K562 (cell line): Measurements from ENCODE around the gene BGN. TPM values are rescaled to one million over a fixed set of nuclear protein-coding genes. Genes with fewer than 3 reads are reported as not detected.
A peak's percentile ranks its signal among the peaks of the same experiment; 100 is the strongest.

ENCODE experiments used
- ARID2 ChIP-seq: fragments of 450-650 bp; IDR thresholded peaks from 2 replicates; pipeline ENCODE4 v1.6.1; 2017; ENCODE audit warnings: antibody characterized with exemption, mild to moderate bottlenecking
- GABPB1 ChIP-seq: sonication (generic); formaldehyde crosslinking; IDR thresholded peaks from 2 replicates; pipeline ENCODE4 v1.8.0; 2022; ENCODE audit warnings: mild to moderate bottlenecking, missing genetic modification reagents
- HLTF ChIP-seq: fragments of 450-650 bp; IDR thresholded peaks from 2 replicates; pipeline ENCODE4 v1.6.1; 2016
- SMC3 ChIP-seq: conservative IDR thresholded peaks from 2 replicates; pipeline ENCODE4 v1.6.1; 2011; ENCODE audit warnings: low read depth, low read length, improper control_type of control experiment; ENCODE audit not compliant: insufficient read depth
- STAG1 ChIP-seq: sonication (generic); formaldehyde crosslinking; IDR thresholded peaks from 2 replicates; pipeline ENCODE4 v1.5.0; 2020; ENCODE audit warnings: missing genetic modification reagents, borderline replicate concordance
- YY1 ChIP-seq, 3 experiments: IDR thresholded peaks; 2 replicates each; pipeline ENCODE4 v1.6.1; 2011; ENCODE audit warnings: low read length in 2 of 3, mild to moderate bottlenecking in 2 of 3, moderate library complexity in 2 of 3, borderline replicate concordance in 1 of 3, control low read depth in 1 of 3, low read depth in 1 of 3; ENCODE audit not compliant: insufficient read depth in 3 of 3, insufficient replicate concordance in 2 of 3, control insufficient read depth in 1 of 3, insufficient read length in 1 of 3; ENCODE audit errors: extremely low read depth in 1 of 3
- ZNF311 ChIP-seq: fragments of 250-450 bp; sonication (Bioruptor Pico); IDR thresholded peaks from 2 replicates; pipeline ENCODE4 v1.4.0; 2020; ENCODE audit warnings: mild to moderate bottlenecking, moderate library complexity
- ZNF586 ChIP-seq: fragments of 450-650 bp; formaldehyde crosslinking; conservative IDR thresholded peaks from 2 replicates; pipeline ENCODE4 v1.4.0; 2020; ENCODE audit warnings: mild to moderate bottlenecking, moderate library complexity
- ZNF764 ChIP-seq: fragments of 250-450 bp; sonication (Bioruptor Pico); IDR thresholded peaks from 2 replicates; pipeline ENCODE4 v1.4.0; 2020; ENCODE audit warnings: low read depth, mild to moderate bottlenecking, moderate library complexity
- polyA plus RNA-seq, 8 experiments: library from polyadenylated mRNA; depleted of rRNA in 4 of 8; stranded (reverse) in 5 of 8; unstranded in 3 of 8; fragments of >200 nt; fragmentation: Nextera tagmentation in 2 of 8; fragmentation: Illumina TruSeq in 1 of 8; extraction: Ambion mirVana in 2 of 8; extraction: Trizol in 1 of 8; gene quantifications; 2 replicates each; pipeline versions ENCODE4 v1.2.1 to v1.2.3, GENCODE V29; 2011 to 2014; ENCODE audit warnings: inconsistent platforms in 1 of 8, missing spikeins in 1 of 8
- total RNA-seq, 7 experiments: library from RNA; depleted of rRNA in 6 of 7; stranded (reverse); fragments of >200 nt in 6 of 7; fragmentation: Illumina TruSeq in 2 of 7; extraction: Trizol in 2 of 7; gene quantifications; 2 replicates each; pipeline versions ENCODE4 v1.2.1 to v1.2.3, GENCODE V29; 2011 to 2021; ENCODE audit warnings: low replicate concordance in 1 of 7
- TF ChIP-seq, protein P1 (sequence below), 2 experiments: IDR thresholded peaks; 2 replicates each; pipeline ENCODE4 v1.6.1; 2012; ENCODE audit warnings: improper control_type of control experiment in 2 of 2, low read depth in 2 of 2, low read length in 2 of 2, borderline replicate concordance in 1 of 2
- TF ChIP-seq, protein P2 (sequence below), 2 experiments: fragments of 450-650 bp; formaldehyde crosslinking in 1 of 2; IDR thresholded peaks; 2 replicates each; pipeline versions ENCODE4 v1.4.0 to v1.6.1; 2014 to 2020; ENCODE audit warnings: mild to moderate bottlenecking in 2 of 2, borderline replicate concordance in 1 of 2, low read depth in 1 of 2

BGN gene
- total and polyA plus RNA-seq, 9 of the 15 experiments (the other 6 are each of a cell fraction or from before 2014, with no cell fraction given) = 0.11 TPM; not detected in 8

DNA sequence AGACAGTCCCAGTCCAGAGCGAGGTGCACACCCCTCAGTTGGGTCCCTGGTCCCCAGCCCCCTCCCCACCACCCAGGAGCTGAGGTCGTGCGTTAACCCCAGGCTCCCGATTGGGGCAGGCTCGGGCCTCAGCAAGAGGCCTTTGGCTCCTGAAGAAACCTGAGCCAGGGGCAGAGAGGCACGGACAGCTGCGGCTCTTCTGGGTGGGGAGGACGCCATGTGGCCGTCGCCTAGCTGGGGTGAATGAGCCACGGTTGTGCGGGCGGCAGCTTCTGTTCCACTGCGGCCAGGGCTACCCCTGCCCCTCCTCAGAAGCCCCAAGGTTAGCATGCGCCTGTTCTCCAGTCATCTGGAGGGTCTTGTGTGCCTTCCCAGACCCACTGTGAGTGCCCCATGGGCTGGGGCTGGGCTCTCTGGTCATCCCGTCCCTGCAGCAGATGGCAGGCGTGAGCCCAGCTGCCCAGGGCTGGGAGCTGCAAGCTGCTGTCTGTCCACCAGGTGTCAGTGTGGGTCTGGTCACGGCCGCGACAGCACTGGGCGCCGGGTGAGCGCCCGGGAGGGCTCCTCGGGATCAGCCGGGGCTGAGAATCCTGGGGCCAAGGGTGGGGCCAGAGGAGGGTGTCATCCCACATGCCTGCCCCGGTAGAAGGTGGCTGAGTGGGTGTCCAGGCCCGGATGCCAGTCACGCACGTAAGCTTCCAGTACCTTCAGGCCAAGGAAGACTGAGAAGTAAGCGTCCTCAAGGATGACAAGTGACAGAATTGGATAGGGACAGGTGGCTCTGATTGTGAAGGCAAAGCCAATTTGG is 44.6 kb downstream of the BGN start (continued):
- TF ChIP-seq YY1 (IDR thresholded peaks at IDR 0.05; ENCODE audit: borderline replicate concordance in 1 of 3, control insufficient read depth in 1 of 3, extremely low read depth in 1 of 3, insufficient read depth in 3 of 3, insufficient read length in 1 of 3, insufficient replicate concordance in 2 of 3, low read depth in 1 of 3, low read length in 2 of 3) = peak in 1 of 3 experiments; percentile 35
- TF ChIP-seq, protein P1, sequence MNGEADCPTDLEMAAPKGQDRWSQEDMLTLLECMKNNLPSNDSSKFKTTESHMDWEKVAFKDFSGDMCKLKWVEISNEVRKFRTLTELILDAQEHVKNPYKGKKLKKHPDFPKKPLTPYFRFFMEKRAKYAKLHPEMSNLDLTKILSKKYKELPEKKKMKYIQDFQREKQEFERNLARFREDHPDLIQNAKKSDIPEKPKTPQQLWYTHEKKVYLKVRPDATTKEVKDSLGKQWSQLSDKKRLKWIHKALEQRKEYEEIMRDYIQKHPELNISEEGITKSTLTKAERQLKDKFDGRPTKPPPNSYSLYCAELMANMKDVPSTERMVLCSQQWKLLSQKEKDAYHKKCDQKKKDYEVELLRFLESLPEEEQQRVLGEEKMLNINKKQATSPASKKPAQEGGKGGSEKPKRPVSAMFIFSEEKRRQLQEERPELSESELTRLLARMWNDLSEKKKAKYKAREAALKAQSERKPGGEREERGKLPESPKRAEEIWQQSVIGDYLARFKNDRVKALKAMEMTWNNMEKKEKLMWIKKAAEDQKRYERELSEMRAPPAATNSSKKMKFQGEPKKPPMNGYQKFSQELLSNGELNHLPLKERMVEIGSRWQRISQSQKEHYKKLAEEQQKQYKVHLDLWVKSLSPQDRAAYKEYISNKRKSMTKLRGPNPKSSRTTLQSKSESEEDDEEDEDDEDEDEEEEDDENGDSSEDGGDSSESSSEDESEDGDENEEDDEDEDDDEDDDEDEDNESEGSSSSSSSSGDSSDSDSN (IDR thresholded peaks at IDR 0.05; ENCODE audit: borderline replicate concordance in 1 of 2, low read depth in 2 of 2, low read length in 2 of 2) = no peak
- peak; percentile 48; the same call in 1 of the 2 replicates for TF ChIP-seq ARID2
- TF ChIP-seq ZNF764 = no peak
- TF ChIP-seq STAG1 (CRISPR knock-in tag) = peak; percentile 90
- TF ChIP-seq HLTF = no peak
- TF ChIP-seq, protein P2, sequence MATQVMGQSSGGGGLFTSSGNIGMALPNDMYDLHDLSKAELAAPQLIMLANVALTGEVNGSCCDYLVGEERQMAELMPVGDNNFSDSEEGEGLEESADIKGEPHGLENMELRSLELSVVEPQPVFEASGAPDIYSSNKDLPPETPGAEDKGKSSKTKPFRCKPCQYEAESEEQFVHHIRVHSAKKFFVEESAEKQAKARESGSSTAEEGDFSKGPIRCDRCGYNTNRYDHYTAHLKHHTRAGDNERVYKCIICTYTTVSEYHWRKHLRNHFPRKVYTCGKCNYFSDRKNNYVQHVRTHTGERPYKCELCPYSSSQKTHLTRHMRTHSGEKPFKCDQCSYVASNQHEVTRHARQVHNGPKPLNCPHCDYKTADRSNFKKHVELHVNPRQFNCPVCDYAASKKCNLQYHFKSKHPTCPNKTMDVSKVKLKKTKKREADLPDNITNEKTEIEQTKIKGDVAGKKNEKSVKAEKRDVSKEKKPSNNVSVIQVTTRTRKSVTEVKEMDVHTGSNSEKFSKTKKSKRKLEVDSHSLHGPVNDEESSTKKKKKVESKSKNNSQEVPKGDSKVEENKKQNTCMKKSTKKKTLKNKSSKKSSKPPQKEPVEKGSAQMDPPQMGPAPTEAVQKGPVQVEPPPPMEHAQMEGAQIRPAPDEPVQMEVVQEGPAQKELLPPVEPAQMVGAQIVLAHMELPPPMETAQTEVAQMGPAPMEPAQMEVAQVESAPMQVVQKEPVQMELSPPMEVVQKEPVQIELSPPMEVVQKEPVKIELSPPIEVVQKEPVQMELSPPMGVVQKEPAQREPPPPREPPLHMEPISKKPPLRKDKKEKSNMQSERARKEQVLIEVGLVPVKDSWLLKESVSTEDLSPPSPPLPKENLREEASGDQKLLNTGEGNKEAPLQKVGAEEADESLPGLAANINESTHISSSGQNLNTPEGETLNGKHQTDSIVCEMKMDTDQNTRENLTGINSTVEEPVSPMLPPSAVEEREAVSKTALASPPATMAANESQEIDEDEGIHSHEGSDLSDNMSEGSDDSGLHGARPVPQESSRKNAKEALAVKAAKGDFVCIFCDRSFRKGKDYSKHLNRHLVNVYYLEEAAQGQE (IDR thresholded peaks at IDR 0.05; ENCODE audit: borderline replicate concordance) = peak; percentile 77
- TF ChIP-seq, protein P2 (CRISPR knock-in tag; IDR thresholded peaks at IDR 0.05; ENCODE audit: low read depth) = no peak
- TF ChIP-seq ZNF311 (CRISPR knock-in tag) = no peak
- TF ChIP-seq ZNF586 (CRISPR knock-in tag) = no peak
- TF ChIP-seq GABPB1 = 0 out of 2 replicates have a peak, but pooled peaks have one; percentile 43
- TF ChIP-seq SMC3 = peak; percentile 91
- TF ChIP-seq, all 486 proteins: peak for 24
